Forelimb muscle (tissue), 1 donor: ENCODE results near the gene S100A16. TPM values are rescaled to one million over a fixed set of nuclear protein-coding genes. Genes with fewer than 3 reads are reported as not detected.
"Not testable (repeated sequence)": the region's sequence is repeated elsewhere in the genome, so short reads cannot be mapped to it uniquely, and the experiment has no call there.

Source experiments
- DNase-seq: peaks from one replicate; pipeline ENCODE4 v3.0.0-alpha.2; 2013; ENCODE audit warnings: low read depth
- polyA plus RNA-seq: library from polyadenylated mRNA; unstranded; fragments of 120-200 nt; gene quantifications from one replicate; pipeline ENCODE4 v1.2.1, GENCODE V29; 2013; ENCODE audit not compliant: insufficient read length

Gene S100A16
- polyA plus RNA-seq, 1 donor: 43.0 TPM

DNA sequence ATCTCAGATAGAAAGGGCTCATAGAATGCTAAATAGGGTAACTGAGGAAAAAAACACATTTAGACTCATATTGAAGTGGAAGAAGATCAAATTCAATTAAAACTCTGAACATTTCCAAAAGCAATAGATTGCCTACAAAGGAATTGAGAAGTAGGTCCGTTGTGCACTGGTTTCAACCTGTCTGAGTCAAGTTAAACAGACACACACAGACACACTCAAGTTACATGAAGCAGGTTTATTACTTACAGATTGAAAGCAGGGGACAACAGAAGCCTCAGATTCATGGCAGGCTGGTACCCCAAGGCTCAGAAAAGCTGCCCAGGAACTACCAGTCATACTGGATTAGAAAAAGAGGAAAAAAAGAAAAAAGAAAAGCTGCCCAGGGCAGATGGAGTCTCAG is 26.6 kb downstream of the S100A16 start:
- no peak for DNase-seq

DNA sequence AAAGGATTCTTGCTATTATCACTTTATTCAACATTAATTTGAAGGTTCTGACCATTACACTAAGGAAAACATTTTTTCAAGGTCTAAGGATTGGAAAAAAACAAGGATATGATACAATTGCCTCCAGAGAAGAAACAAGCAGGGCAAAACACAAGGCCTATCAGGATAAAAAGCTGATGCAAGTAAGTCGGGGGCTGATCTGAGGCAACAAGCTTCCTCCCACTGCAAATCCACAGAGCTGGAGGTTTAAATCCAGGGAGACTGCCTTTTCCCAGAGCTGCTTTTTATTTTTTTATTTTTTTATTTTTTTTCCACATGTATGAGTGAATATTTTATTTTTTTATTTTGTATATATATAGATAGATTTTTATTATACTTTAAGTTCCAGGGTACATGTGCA is 27.9 kb downstream of the S100A16 start:
- no peak for DNase-seq

- no peak for DNase-seq
Measured at GRCh38 chr1:153583976-153584375, 29.0 kb downstream of the S100A16 start.

DNA sequence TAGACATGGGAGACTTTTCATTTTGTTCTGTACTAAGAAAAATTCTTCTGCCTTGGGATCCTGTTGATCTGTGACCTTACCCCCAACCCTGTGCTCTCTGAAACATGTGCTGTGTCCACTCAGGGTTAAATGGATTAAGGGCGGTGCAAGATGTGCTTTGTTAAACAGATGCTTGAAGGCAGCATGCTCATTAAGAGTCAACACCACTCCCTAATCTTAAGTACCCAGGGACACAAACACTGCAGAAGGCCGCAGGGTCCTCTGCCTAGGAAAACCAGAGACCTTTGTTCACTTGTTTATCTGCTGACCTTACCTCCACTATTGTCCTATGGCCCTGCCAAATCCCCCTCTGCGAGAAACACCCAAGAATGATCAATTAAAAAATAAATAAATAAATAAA is 29.4 kb downstream of the S100A16 start:
- DNase-seq: not testable (repeated sequence)

- not testable (repeated sequence) for DNase-seq
Measured at GRCh38 chr1:153582836-153583235, 30.1 kb downstream of the S100A16 start.

GRCh38 chr1:153578936-153579335 is 34.0 kb downstream of the S100A16 start:
- DNase-seq: no peak

- DNase-seq: no peak
Measured at GRCh38 chr1:153578490-153578889, 34.4 kb downstream of the S100A16 start.

GRCh38 chr1:153577624-153578051 is 35.3 kb downstream of the S100A16 start:
- no peak for DNase-seq

- DNase-seq: no peak
Measured at GRCh38 chr1:153577138-153577537, 35.8 kb downstream of the S100A16 start.

DNA sequence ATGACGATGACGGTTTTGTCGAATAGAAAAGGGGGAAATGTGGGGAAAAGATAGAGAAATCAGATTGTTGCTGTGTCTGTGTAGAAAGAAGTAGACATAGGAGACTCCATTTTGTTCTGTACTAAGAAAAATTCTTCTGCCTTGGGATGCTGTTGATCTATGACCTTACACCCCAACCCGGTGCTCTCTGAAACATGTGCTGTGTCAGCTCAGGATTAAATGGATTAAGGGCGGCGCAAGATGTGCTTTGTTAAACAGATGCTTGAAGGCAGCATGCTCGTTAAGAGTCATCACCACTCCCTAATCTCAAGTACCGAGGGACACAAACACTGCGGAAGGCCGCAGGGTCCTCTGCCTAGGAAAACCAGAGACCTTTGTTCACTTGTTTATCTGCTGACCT is 37.4 kb downstream of the S100A16 start:
- DNase-seq: not testable (repeated sequence)

GRCh38 chr1:153575081-153575491 is 37.9 kb downstream of the S100A16 start:
- DNase-seq: not testable (repeated sequence)

- no peak for DNase-seq
Measured at GRCh38 chr1:153573351-153573750, 39.6 kb downstream of the S100A16 start.

- DNase-seq: no peak
Measured at GRCh38 chr1:153572569-153573015, 40.3 kb downstream of the S100A16 start.

GRCh38 chr1:153571706-153572105 is 41.2 kb downstream of the S100A16 start:
- DNase-seq: no peak

- DNase-seq: no peak
Measured at GRCh38 chr1:153570874-153571273, 42.1 kb downstream of the S100A16 start.

DNA sequence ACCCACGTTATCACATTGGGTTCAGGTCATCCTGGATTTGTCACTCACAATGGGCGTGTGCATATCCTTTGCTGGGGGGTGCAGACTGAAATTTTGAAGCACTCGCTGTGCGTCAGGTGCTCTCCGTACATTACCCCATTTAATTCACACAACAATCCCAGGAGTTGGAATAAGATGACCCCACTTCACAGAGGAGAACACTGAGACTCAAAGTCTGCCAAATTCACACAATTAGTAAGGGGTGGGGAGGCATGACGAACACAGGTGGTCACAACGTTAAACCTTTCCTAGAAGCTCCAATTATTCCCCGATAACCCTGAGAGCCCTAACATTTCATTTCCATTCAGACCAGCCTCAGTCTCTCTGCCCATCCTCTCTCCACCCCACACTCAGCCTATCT is 43.5 kb downstream of the S100A16 start:
- no peak for DNase-seq

DNA sequence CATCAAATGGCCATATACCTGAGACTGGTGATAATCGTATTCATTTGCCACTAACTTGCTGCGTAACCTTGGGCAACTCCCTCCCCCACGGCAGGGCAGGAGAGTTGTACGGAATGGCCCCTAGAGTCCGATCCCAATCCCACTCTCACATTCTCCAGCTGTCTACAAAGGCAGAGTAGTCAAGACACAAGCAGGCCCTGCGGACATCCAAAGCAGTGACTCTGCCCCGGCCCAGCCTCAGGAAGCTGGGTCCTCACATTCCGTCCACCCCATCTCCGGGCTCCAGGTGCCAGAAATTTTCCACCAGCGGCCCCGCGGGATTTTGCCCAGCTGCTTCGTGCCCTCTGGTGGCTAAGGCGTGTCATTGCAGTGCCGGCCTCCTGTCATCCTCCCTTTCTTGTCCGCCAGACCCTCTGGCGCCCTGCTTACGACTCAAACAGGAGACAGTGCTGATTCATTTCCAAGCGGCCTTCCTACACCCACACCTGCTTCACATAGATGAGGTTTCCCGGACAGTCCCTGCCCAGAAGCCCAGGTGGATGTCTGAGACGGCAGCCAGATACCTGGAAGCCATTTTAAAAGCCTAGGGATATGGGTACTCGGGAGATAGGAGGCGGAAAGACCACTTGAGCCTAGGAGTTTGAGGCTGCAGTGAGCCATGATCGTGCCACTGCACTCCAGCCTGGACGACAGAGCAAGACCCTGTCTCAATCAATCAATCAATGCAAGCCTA is 44.4 kb downstream of the S100A16 start:
- DNase-seq: peak; percentile 45

DNA sequence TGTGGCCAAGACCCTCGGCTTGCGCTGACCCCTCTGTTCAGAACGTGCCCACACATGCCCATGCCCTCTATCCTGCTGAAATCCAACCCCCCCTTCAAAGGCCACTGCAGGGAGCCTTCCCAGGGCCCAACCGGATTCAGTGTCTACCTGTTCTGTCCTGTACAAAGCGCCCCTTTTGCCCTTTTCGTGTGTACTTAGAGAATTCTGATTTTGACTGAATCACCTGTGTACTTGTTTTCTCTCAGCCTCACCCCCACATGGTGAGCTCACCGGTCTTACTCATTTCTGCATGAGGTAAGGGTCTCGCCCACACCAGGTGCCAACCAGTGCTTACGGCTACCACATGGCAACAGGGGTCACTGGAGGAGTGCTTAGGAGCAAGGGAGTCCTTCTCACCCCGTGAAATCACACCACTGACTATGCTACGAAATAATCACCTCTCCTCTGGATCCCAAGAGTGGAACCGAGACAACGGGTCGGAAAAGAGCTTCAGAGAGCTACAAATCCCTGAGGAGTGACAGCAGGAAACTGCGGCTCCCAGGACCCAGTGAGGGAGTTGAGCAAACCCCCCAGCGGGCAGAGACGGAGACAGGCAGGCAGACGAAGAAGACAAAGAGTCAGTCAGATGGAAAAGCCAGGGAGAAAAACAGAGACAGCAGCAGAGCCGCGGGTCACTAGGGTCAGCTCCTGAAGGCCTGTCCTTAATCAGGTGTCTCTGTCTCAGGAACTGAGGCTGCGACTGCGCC is 45.1 kb downstream of the S100A16 start:
- DNase-seq: no peak

GRCh38 chr1:153566414-153567371 is 46.2 kb downstream of the S100A16 start:
- peak; percentile 26 for DNase-seq

- no peak for DNase-seq
Measured at GRCh38 chr1:153565529-153566374, 47.2 kb downstream of the S100A16 start, which contains the start of gene S100A2. Gene S100A2 (minus strand): TSS chr1:153565844. CDS start chr1:153563877, 1,967 bp downstream.

DNA sequence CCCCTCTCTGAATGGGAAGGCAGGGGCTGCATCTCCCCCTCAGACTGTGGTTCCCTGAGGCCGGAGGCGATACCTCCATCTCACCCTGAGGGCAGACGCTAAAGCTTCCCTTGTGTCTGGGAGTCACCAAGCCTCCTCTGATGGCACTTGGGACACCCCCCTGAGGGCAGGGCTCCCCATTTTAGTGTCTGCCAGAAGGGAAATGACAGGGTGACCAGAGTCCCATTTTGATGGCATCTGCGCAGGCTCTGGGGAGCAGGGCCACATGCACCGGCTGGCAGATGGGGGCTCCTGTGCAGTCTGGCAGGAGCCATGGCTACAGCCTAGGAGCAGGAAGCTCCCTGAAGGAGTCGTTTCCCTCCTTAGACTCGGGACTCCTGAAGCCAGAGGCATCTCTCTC is 48.9 kb downstream of the S100A16 start:
- no peak for DNase-seq
